Measurements from ENCODE around the gene HAO2.
"Not testable (repeated sequence)": the region's sequence is repeated elsewhere in the genome, so short reads cannot be mapped to it uniquely, and the experiment has no call there.

The HAO2 gene

GRCh38 chr1:119368554-119368953, at the start of gene HAO2:
Gene HAO2, plus strand, starts transcription at chr1:119368785. Its CDS starts 12,301 bp downstream, at chr1:119381086.
- no peak for DNase-seq (ENCODE audit: low read depth)

- DNase-seq (ENCODE audit: low read depth): no peak
Observed at GRCh38 chr1:119320100-119320499, 48.5 kb upstream of the HAO2 start.

DNA sequence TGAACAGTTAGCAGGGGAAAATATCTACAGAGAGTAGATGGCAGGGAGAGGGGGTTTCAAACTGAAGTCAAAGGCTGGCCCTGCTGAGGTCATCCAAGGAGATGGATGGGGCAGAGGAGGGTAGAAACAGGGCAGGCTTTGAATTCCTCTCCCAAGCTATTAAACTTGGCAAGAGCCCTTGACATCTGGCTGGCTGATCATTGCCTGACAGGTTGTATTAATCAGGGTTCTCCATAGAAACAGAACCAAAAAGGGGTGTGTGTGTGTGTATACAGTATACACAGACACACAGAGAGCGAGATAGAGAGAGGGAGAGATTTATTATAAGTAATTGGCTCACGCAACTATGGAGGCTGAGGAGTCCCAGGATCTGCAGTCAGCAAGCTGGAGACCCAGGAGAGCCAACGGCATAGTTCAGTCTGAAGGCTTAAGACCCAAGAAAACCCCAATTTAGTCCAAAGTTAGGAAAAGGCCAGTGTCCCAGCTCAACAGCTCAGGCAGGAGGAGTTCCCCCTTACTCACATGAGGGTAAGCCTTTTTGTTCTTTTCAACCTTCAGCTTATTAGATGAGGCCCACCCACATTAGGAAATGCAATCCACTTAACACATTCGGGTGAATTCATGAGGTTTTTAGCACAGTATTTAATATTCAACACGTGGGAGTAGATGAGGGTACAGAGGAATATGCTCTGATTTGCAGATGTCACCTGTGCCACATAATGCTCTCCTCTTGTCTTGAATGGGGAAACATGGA, 46.7 kb upstream of the HAO2 start:
- DNase-seq (ENCODE audit: low read depth): no peak

- DNase-seq (ENCODE audit: low read depth): no peak
Observed at GRCh38 chr1:119323216-119323982, 45.2 kb upstream of the HAO2 start.

DNA sequence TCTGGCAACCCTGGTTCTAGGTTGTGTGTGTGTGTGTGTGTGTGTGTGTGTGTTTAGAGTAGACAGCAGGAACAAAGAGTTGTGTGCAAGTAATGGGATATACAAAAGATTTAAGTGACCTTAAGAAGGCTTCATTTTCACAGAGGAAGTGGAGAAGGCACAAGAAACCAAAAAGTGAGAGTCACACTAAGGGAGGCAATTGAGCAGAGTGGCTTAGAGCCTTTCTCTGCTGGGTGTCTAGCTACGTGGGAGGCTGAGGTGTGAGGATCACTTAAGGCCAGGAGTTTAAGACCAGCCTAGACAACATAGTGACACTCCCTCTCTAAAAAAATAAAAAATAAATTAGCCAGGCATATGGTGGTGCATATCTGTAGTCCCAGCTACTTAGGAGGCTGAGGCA, 44.4 kb upstream of the HAO2 start:
- DNase-seq (ENCODE audit: low read depth): no peak

DNA sequence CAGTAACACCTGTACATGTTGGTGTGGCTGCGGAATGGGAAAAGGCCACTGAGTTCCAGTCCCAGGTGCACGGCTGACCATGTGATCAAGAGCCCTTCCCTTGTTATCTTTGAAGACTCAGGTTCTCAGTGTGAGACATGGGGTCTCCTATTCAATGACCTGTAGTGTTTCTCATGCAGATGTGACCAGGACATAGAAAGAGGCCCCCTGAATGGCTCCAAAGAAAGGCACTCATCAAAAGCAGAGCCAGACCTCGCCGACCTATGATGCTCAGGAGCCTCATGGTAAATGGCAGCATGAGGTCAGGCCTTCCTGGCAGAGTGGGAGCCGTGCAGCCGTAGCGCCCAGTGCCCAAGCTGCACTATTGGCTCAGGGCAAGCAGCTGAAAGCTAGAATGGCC, 42.3 kb upstream of the HAO2 start:
- DNase-seq (ENCODE audit: low read depth): no peak

GRCh38 chr1:119327094-119327449, 41.5 kb upstream of the HAO2 start:
- no peak for DNase-seq (ENCODE audit: low read depth)

- no peak for DNase-seq (ENCODE audit: low read depth)
Observed at GRCh38 chr1:119327450-119328155, 41.0 kb upstream of the HAO2 start.

- DNase-seq (ENCODE audit: low read depth): no peak
Observed at GRCh38 chr1:119329541-119330461, 38.8 kb upstream of the HAO2 start.

- DNase-seq (ENCODE audit: low read depth): no peak
Observed at GRCh38 chr1:119330466-119331189, 38.0 kb upstream of the HAO2 start.

- DNase-seq (ENCODE audit: low read depth): no peak
Observed at GRCh38 chr1:119331190-119331515, 37.4 kb upstream of the HAO2 start.

GRCh38 chr1:119331915-119332314, 36.7 kb upstream of the HAO2 start:
- no peak for DNase-seq (ENCODE audit: low read depth)

GRCh38 chr1:119332622-119333021, 36.0 kb upstream of the HAO2 start:
- DNase-seq (ENCODE audit: low read depth): no peak

DNA sequence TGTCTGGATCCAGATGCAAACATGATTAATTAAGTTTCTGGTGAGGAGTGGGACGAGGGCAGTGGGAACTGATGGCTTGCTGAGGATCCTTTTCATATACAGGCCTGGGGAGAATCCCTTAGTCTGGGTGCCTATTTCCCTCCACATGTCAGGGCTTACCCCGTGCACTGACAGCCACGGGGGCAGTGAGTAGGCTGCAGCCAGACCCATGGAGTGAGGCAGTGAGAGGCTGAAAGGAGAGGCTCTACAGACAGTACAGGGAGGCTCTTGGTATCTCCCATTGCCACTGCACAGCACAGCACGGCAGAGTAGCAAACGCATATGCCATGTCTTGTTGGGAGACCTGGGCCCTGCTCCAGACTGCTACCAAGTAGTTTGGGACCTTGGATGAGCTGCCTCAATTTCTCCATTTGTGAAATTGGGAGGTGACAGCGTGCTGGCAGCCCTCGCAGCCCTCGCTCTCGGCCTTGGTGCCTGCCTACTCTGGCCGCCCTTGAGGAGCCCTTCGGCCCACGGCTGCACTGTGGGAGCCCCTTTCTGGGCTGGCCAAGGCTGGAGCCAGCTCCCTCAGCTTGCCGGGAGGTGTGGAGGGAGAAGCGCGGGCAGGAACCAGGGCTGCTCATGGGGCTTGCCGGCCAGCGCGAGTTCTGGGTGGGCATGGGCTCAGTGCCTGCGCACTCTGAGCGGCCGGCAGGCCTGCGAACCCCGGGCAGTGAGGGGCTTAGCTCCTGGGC, 35.3 kb upstream of the HAO2 start:
- no peak for DNase-seq (ENCODE audit: low read depth)

DNA sequence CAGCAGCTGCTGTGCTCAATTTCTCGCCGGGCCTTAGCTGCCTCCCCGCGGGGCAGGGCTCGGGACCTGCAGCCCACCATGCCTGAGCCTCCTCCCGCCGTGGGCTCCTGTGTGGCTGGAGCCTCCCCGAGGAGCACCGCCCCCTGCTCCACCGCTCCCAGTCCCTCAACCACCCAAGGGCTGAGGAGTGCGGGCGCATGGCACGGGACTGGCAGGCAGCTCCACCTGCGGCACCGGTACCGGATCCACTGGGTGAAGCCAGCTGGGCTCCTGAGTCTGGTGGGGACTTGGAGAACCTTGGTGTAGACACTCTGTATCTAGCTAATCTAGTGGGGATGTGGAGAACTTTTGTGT, 34.7 kb upstream of the HAO2 start:
- DNase-seq (ENCODE audit: low read depth): not testable (repeated sequence)

DNA sequence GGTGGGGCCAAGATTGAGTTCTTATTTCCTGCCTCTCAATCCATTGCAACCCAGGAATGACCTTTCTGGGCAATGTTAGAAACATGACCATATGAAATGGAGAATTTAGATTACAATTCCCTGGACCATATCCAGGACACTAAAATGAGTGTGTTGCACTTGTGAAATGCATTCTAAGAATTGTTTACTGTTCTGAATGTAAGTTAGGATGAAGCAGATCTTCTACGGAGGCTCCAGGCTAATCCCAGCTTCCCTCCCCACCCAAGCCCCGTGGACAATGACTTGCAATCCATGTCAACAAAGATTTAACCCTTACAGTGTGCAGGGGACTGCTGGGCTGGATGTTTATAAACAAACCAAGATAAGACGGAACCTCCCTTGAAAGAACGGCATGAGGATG, 31.7 kb upstream of the HAO2 start:
- no peak for DNase-seq (ENCODE audit: low read depth)

- DNase-seq (ENCODE audit: low read depth): no peak
Observed at GRCh38 chr1:119338004-119338403, 30.6 kb upstream of the HAO2 start.

DNA sequence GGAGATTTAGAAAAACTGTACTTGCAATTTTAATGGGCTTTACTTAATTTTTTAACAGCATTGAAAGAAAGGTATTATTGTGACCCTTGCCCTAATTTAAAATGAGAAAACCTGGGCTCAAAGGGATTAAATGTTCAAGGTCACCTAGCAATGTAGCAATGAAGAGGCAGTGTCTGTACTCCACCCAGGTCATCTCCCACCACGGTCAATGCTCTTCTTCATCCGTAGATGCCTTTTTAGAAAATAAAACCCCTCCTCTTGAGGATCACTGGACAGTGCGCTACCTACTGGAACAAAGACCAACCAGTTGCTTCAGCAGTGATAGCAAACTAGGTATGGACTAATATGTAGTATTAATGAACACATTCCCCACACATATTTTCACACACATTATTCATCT, 29.8 kb upstream of the HAO2 start:
- no peak for DNase-seq (ENCODE audit: low read depth)

DNA sequence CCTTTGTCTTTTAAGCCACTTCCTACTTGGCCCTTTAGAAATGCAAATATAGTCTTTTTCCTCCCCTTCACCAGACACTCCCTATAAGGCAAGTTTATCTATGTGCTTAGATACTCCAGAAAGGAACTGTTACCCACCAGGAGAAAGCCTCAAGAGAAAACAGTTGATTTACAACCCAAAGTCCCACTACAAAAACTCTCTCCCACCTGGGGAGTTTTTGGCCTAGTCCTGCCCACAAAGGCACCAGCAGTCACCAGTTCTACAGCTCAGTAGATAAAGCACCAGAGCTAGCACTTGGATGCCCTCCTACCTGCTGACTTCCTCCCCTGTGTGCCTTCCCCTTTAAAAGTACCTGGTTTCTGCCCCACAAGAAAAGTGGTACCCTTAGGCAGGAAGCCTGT, 27.7 kb upstream of the HAO2 start:
- DNase-seq (ENCODE audit: low read depth): no peak

DNA sequence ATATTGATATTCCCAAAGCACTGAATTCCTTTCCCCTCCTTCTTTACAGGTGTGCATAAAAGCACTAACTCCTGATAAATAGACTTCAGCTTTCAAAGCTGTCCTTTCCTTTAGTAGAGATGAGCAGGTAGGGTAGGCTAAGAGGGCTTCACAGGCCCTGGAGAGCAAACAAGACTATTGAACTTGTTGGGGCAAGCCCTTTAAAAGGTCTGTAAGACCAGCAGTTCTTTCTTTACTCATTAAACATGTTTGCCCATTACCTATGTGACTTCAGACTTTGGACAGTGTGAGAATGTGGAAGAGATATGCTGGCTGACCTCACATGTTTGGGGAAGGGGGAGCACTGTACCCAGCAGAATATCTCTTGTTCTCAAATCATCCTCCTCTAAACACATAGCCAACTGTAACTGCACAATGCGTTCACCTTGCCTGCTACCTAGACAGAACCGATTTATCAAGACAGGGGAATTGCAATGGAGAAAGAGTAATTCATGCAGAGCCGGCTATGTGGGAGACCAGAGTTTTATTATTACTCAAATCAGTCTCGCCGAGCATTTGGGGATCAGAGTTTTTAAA, 27.1 kb upstream of the HAO2 start:
- DNase-seq (ENCODE audit: low read depth): no peak
